COLO668 (cell line): ENCODE measurements around the gene PADI3.
"Not testable (repeated sequence)": the region's sequence is repeated elsewhere in the genome, so short reads cannot be mapped to it uniquely, and the experiment has no call there.

Source experiments
- DNase-seq: peaks from one replicate; lab custom pipeline; 2025; ENCODE audit not compliant: unreplicated experiment; lab: John Stamatoyannopoulos, UW

The PADI3 gene

DNA sequence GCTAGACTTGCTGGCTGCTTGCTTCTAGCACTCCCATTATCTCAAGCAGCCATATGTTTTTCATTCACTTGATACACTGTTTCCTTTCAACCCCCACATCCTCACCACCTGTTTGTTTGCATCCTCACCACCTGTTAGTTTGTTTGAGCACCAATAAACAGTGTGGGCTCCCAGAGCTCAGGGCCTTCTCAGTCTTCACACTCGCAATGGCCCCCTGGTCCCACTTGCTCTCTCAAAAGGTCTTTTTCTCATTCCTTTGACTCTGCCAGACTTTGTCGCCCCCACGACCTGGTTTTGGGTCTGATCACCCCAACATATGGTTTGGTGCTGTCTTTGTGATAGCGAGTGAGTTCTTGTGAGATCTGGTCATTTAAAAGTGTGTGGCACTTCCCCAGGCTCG is 52.9 kb downstream of the PADI3 start:
- DNase-seq = no peak

DNA sequence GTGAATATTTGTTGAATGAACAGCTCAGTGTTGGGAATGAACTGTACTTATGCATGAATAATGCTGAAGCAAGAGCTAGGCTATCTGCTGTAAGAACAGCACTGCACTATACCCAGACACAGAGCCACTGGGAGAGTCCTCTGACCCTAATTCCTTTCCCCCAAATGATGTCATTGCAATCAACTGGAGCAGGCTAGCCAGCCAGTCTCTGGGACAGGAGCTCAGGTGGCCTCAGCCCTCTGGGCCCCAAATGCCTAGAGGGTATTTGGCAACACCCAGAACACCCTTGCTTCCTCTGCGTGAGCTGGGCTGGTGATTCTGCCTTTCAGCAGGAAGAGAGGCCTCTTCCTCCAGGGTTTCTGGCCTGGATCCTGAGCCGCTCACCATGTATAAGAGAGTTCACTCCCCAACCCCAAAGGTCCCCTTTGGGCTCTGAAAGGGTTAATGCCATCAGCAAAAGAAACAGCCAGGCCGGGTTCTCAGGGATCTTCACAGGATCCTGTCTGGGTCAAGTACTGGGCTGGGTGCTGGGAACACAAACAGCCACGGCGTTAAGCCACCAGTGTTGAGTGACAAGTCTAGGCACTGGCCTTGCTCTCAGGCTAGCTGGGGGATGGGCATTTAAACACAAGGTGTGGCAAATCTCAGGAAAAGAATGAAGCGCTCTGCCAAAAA is 55.4 kb downstream of the PADI3 start:
- no peak for DNase-seq

DNA sequence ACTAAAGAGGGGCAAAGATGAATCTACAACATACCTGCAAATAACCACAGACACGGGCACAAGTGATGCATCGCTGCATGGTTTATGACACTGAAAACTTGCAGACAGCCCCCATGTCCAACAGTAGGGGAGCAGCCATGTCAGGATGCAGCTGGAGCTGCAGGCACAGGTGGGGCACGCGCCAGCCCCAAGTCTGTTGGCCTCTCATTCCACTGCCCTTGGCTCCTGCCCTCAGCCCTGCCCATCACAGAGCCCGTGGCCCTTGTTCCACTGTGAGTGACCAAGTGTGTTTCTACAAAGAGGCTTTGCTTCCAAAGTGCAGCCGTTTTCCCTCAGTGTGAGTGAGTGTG is 55.9 kb downstream of the PADI3 start:
- no peak for DNase-seq

DNA sequence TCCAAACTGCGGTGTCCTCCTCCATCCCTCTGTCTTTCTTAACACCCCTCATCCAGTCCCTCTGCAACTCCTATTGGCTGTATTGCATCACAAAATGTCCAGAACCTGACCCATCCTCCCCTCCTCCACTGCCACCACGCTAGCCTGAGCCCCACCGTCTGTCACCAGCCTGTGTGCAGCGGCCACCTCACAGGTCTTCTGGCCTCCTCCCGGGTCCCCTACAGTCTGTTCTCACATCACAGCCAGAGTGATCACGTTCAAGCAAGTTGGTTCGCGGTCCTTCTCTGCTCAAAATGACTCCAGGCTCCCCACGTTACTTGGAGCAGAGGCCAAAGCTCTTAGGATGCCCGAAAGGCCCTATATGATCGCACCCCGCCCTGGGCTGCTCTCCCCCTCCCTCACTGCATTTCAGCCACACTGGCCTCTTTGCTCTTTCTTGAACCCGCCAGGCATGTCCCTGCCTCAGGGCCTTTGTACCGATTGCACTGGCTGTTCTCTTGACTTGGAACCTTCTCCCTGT is 56.7 kb downstream of the PADI3 start:
- DNase-seq = no peak

DNA sequence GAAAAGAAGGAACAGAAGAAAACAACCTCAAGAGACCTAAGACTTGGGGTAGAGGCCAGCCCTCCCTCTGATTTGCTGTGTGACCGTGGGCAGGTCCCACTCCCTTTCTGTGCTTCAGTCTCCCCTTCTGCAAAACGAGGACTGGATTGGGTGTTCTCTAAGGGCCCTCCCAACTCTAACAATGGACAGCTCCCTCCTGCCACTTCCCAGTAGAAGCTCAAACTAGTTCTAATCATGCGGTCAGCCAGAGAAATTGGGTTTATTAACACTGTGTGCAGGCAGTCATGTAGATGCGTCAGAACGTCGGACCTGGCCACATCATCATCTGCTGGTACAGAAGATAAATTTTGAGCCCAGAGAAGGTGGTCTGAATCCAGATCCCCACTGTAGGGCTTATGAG is 57.5 kb downstream of the PADI3 start:
- DNase-seq = no peak

DNA sequence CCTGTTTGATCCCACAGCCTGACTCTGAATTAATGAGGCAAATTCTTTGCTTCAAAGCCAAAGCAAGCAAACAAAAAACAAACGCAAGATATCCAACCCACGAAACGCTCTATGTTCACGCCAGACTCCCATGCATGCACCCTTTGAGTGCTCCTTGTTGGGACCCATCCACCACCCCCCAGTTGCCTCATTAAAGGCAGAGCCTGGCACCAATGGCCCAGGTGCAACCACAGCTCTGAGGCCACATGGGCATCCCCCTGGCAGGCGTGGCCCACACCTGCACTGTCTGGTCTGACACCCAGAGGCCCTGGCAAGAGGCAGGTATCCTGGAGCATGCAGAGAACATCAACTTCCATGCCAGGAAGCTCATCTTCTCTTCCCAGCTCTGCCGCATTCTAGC is 58.0 kb downstream of the PADI3 start:
- DNase-seq = no peak

DNA sequence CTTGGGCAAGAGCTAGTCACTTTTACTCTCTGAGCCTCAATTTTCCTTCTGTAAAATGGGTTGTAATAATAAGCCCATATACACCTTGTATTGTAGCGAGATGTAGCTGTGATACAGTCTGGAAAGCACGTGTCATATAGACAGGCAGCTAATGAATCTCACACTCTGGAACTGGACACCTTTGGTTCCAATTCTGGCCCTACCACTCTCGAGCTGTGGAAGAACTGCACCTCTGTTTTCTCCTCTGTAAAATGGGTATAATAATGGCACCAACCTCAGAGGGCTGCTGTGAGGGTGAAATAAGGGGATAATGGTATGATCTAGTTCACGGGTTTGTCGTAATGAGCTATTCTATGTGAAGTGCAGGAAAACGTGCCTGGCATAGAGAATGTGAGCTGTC is 58.4 kb downstream of the PADI3 start:
- no peak for DNase-seq

DNA sequence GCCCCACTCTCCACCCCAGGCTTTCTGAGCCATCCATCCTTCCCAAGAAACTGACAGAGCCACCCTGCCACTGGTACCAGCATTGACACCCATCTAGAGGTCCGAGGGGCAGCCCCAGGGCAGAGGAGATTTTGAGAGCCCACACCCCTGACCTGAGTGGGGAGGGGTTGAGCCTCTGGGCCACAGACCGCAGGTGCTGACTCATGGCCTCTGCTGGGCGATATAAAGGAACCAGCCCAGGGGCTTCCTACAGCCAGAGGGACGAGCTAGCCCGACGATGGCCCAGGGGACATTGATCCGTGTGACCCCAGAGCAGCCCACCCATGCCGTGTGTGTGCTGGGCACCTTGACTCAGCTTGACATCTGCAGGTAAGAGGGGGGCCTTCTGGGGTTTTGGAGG is 59.0 kb downstream of the PADI3 start, which contains the start of gene PADI4:
PADI4 (plus strand) TSS at position 252 of the 400 bp plus-strand sequence; CDS start at position 278, 26 bp downstream.
- DNase-seq = no peak

DNA sequence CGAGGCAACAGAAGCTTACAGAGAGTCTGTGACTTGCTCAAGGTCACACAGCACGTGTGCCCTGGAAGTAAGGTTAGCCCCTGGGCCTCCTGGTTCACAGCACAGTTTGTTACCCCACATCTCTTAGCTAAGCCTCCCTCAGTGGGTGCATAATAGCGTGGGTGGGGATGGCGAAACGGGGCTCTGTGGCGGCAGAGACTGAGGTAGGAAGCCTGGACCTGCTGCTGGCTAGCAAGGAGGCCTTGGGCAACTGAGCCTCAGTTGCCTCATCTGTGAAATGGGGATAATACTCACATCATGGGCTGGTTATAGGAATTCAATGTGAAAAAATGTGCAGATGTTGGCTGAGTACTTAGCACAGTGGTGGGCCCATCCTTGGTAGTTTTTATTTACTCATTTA is 59.7 kb downstream of the PADI3 start:
- no peak for DNase-seq

DNA sequence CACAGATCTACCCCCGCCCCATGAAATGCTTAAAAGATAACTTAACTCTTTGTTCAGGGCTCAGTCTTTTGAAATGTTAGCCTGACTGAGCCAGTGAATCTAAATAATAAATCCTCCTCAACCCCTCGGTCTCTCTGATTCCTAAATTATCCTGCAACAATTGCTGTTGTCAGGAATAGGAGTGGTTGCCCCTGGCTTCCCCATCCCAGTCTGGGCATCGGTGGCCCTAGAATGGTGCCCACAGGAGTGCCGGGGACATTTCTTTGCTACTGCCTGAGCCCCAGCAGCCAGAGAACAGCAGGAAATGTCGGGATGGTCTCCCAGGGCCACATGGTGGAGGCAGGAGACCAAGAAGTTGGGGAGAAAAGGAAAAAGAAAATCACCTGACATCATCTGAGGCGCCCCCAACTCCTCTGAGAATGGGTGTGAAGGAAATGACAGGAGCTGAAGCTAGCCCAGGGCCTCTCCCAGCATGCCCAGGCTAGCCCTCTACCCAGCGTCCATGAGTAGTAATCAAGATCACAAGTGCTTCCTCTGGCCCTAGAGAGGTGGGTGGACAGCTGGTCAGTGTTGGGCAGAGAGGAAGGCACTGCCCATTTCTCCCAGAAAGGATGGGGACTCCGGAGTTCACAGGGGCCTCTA is 60.6 kb downstream of the PADI3 start:
- DNase-seq = no peak

DNA sequence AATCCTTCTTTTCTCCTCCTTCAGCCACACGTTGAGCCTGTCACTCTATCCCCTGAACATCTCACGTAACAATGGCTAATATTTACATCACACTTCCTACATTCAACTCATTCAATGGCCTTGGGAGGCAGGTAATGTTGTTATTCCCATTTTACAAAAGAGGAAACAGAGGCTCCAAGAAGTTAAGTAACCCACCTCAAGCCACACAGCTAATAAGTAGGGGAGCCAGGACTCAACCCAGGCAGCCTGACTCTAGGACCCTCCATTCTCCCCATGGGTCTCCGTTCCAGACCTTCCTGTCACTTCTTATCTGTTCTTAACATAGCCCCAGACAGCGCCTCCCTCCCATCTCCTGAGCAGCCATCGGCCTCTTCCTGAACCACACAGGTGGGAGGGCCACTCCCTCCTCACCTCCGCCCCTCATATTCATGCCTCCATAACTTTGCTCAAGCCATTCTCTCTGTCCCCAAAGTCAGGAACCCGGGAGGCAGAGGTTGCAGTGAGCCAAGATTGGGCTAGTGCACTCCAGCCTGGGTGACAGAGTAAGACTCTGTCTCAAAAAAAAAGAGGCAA is 61.3 kb downstream of the PADI3 start:
- DNase-seq = no peak

DNA sequence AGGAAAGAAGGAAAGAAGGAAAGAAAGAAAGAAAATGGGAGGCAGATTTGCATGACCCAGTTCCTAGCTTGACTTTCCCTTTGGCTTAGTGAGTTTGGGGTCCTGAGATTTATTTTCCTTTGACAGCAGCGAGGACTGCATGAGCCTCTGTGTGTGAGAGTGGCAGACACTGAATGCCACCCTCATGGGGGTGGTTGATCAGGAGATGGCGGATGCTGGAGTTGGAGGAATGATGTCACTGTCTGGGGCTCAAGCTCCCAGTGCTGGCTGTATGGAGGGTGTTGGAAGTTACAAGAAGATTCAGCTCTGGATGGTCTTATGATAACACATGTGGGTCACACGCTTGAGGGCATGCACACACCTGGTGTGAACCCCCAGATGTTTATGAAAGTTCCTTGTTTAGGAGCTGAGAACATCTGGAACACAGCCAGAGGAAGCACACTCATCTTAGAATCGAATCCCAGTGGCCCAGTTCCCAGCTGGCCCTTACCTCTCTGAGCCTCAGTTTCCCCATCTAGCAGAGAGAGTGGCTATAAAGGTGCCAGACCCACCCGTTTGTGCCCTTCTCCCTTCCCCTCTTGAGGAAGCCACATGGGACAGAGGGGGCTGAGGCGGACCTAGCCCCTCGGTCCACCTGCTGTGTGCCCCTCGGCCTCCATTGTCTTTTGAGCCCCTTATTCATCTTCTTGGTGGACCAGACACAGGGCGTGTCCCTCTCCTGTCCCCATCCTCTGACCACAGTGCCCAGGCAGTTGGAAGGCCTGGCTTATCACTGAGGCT is 64.8 kb downstream of the PADI3 start:
- no peak for DNase-seq

DNA sequence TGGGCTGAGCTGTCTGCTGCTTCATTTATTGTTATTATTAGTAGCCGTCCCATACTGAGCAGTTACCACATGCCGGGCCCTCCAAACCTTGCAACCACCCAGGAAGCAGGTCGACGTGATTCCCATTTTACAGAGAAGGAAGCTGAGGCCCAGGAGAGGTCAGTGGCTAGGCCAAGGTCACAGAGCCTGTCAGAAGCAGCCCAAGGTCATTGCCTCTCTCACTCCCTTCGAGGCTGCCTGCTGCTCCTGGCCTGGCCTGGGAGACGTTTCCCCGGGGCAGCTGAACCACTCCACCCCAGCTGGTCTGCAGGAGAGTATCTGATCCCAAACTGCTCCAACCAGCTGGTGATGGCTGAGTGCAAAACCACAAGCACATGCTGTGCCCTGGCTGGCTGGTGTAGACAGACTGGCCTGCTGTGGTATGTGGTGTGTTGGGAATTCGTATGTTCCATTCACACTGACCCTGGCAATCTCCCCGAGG is 65.6 kb downstream of the PADI3 start:
- no peak for DNase-seq

DNA sequence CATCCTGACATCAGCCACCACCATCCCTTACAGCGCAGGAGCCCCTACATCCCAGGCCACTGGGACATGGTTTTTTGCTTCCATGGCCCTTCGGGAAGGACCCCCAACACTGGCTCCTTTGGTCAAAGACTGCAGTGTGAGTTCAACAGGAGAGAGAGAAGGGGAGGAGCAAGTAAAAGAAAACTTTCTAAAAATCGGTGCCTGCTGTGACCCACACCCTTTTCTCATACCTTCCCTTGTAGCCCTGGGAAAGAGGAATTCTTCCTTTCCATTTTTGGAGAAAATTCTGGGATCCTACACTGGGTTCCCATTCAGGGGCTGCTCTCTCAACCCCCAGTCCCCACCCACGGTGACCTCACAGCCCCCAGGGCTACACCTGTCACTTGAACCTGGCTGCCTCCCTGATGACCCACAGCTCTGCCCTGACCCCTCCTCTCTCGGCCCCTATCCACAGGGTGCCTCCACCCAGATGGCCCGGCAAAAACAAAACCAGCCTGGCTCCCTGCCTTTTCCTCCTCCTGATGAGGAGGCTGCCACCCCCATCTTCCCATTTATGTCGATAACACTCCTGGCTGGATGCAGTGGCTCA is 66.7 kb downstream of the PADI3 start:
- DNase-seq = no peak

DNA sequence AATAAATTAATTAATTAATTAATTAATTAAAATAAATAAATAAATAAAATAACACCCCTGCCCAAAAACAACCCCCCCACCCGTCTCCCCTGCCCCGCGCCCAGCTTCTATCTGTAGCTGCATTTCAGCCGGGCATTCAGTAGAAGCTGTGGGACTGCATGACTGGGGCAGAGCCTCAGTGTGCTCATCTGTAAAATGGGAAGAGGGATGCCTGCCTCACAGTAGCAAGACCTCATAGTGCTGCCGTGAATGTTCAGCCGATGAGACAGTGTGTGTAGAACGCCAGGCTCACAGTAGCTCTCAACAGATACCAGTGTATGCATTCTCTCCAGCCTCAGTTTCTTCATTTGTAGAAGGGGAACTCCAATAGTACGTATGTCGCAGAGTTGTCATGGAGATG is 67.8 kb downstream of the PADI3 start:
- no peak for DNase-seq

DNA sequence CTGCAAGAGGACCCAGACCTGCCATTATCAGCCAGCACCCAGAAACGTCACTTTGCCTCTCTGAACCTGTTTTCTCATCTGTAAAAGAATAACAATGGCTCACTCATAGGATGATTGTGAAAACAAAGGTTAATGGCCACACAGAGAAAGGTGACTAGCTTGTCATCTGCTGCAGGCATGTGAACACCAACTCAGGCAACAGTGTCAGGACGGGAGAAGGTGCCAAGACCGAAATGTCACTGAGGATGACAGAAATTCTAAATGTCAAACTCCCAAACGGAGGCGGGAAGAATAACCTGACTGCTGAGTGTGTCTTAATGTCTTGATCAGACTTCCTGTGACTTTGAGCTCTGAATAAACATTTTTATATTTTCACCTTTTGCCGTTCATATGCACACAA is 69.4 kb downstream of the PADI3 start:
- no peak for DNase-seq

DNA sequence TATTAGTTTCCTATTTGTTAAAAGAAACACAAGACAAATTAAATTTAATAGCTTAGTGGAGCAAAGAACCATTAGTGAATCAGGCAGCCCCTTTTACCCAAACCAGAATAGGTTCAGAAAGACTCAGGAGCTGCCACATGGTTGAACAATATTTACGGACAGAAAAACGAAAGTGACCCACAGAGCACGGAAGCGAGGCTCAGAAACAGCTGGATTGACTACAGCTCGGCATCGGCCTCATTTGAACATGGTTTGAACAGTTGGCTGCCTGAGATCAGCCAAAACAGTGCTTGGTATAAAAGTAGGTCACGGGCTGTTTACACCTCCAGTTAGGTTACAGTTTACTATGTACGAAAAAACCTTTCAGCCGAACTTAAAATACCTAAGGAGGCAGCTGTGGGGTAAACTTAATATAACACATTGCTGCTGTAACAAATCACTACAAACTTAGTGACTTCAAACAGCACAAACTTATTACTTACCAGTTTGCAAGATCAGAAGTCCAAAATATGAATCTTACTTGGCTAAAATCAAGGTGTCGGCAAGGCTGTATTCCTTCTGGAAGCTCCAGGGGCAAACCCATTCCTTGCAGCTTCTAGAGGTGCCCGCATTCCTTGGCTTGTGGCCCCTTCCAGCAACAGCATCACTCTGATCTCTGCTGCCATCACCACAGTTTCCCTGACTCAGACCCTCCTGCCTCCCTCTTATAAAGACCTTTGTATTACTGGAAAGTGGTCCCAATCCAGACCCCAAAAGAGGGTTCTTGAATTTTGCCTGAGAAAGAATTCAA is 70.9 kb downstream of the PADI3 start:
- no peak for DNase-seq

DNA sequence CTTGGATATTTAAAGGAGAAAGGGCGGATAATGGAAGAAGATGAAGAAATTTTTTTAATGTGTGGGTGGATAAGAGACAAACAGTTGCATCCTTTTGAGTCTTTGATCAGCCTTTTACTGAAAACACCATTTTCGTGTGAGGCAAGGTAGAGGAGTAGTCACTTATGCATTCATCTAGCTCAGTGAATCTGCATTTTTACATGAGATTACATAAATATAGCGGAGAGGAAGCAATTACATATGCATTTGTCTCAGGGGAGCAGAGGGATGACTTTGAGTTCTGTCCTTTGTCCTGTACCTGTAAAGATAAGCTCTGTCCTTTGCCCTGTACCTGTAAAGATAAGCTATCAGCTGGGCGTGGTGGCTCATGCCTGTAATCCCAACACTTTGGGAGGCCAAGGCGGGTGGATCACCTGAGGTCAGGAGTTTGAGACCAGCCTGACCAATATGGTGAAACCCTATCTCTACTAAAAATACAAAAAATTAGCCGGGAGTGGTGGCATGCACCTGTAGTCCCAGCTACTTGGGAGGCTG is 73.0 kb downstream of the PADI3 start:
- DNase-seq = not testable (repeated sequence)

DNA sequence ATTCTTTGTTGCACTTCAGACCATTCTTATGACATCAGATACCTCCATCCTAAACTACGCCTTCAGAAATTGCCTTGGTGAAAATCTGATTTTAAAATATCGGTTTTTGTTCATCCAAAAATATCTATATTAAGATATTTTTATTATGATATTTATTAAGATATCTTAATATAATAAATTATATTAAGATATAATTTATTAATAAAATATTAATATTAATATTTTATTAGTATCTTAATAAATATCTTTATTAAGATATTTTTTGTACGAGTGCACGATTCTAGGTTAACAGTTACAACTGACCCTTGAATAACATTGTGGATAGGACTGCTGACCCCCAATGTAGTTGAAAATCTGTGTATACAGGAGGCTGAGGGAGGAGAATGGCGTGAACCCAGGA is 80.0 kb downstream of the PADI3 start:
- no peak for DNase-seq

DNA sequence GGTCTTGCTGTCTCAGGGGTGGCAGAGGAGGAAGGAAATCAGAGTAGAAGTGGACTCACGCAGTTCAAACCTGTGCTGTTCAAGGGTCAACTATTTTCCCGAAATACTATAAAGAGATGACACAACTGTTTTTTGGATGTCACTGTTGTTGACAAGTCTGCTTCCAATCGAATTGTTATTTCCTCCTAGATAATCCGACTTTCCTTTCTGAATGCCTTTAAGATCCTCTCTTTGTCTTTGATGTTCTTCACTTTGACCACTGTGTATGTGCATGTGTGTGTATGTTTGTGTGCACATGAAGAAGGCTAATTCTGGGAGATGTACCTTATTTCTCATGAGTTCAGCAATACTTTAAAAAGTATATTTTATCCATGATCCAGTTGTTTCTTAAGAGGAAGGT is 80.7 kb downstream of the PADI3 start:
- DNase-seq = no peak
